ENCODE measurements around the gene RHOT1.

Gene RHOT1

GRCh38 chr17:32223703-32224102 lies 81.4 kb downstream of the RHOT1 start:
- H2BK12ac ChIP-seq (ENCODE audit: low read length in 2 of 2) = no peak overlapping the region
- H3K36me3 ChIP-seq (ENCODE audit: control insufficient read depth in 1 of 2, insufficient read depth in 2 of 2, low read depth in 1 of 2, low read length in 2 of 2) = peaks cover 5% of the 10 kb centered on the region in 2 experiments
- H3K18ac ChIP-seq (ENCODE audit: low read depth in 1 of 2, low read length in 2 of 2) = no peak overlapping the region
- no peaks in the 10 kb centered on the region for H3K4me1 ChIP-seq (ENCODE audit: control insufficient read depth, insufficient read depth, low read depth, low read length)
- no peak overlapping the region for H3K9ac ChIP-seq (ENCODE audit: low read length)
- no peak overlapping the region for H2BK120ac ChIP-seq (ENCODE audit: low read depth, low read length)
- no peaks in the 10 kb centered on the region for H3K9me3 ChIP-seq (ENCODE audit: control insufficient read depth, low read length)
- H2BK15ac ChIP-seq (ENCODE audit: low read depth, poor library complexity, severe bottlenecking) = no peak overlapping the region
- H2AFZ ChIP-seq (ENCODE audit: low read depth, low read length) = no peak overlapping the region
- no peak for DNase-seq
- H4K91ac ChIP-seq (ENCODE audit: low read length) = no peak overlapping the region
- no peak overlapping the region for H3K4ac ChIP-seq (ENCODE audit: low read depth in 1 of 2, low read length in 2 of 2)
- no peak overlapping the region for H3K4me3 ChIP-seq (ENCODE audit: insufficient read depth in 1 of 2, low read depth in 1 of 2, low read length in 2 of 2)
- H3K14ac ChIP-seq (ENCODE audit: low read length in 2 of 2) = no peak overlapping the region
- 80% methylated on average over 1 of the region's 3 CpGs for WGBS
- no peak overlapping the region for H3K27ac ChIP-seq (ENCODE audit: low read length, poor library complexity, severe bottlenecking)
- H3K27me3 ChIP-seq (ENCODE audit: control insufficient read depth in 1 of 2, insufficient read depth in 1 of 2, low read length in 2 of 2) = no peaks in the 10 kb centered on the region
- no peak overlapping the region for H4K8ac ChIP-seq (ENCODE audit: low read length)
- no peak overlapping the region for H2BK5ac ChIP-seq (ENCODE audit: low read depth, low read length, poor library complexity, severe bottlenecking)
- no peak overlapping the region for H3K23ac ChIP-seq (ENCODE audit: low read length in 2 of 2)
- peaks cover 2% of the 10 kb centered on the region for H3K79me1 ChIP-seq (replicated peaks; ENCODE audit: low read length, poor library complexity, severe bottlenecking)
- H3K4me2 ChIP-seq (ENCODE audit: low read length, poor library complexity, severe bottlenecking) = no peak overlapping the region
- H2AK5ac ChIP-seq (ENCODE audit: low read length, severe bottlenecking) = no peak overlapping the region

- Histone ChIP-seq H2AK5ac (ENCODE audit: low read length, severe bottlenecking) (no peak overlapping the region), H2BK5ac (ENCODE audit: low read depth, low read length, poor library complexity, severe bottlenecking) (no peak overlapping the region), H3K4me1 (ENCODE audit: control insufficient read depth, insufficient read depth, low read depth, low read length) (no peaks in the 10 kb centered on the region), H3K9me3 (ENCODE audit: control insufficient read depth, low read length) (no peaks in the 10 kb centered on the region), H3K79me1 (replicated peaks; ENCODE audit: low read length, poor library complexity, severe bottlenecking) (peaks cover 2% of the 10 kb centered on the region), H2BK12ac (ENCODE audit: low read length in 2 of 2) (no peak overlapping the region), H2BK120ac (ENCODE audit: low read depth, low read length) (no peak overlapping the region), H3K4me2 (ENCODE audit: low read length, poor library complexity, severe bottlenecking) (no peak overlapping the region), H3K36me3 (ENCODE audit: control insufficient read depth in 1 of 2, insufficient read depth in 2 of 2, low read depth in 1 of 2, low read length in 2 of 2) (peaks cover 3 to 5% of the 10 kb centered on the region in 2 experiments), H4K91ac (ENCODE audit: low read length) (no peak overlapping the region), H3K14ac (ENCODE audit: low read length in 2 of 2) (no peak overlapping the region), H3K18ac (ENCODE audit: low read depth in 1 of 2, low read length in 2 of 2) (no peak overlapping the region), H3K4me3 (ENCODE audit: insufficient read depth in 1 of 2, low read depth in 1 of 2, low read length in 2 of 2) (no peak overlapping the region), H3K4ac (ENCODE audit: low read depth in 1 of 2, low read length in 2 of 2) (no peak overlapping the region), H4K8ac (ENCODE audit: low read length) (no peak overlapping the region), H2AFZ (ENCODE audit: low read depth, low read length) (no peak overlapping the region), H3K27ac (ENCODE audit: low read length, poor library complexity, severe bottlenecking) (no peak overlapping the region), H3K27me3 (ENCODE audit: control insufficient read depth in 1 of 2, insufficient read depth in 1 of 2, low read length in 2 of 2) (no peaks in the 10 kb centered on the region), H3K23ac (ENCODE audit: low read length in 2 of 2) (no peak overlapping the region), H3K9ac (ENCODE audit: low read length) (no peak overlapping the region), H2BK15ac (ENCODE audit: low read depth, poor library complexity, severe bottlenecking) (no peak overlapping the region)
- no peak for DNase-seq
- WGBS = 95% methylated on average over 2 of the region's 3 CpGs
Observed at GRCh38 chr17:32226886-32227285, 84.6 kb downstream of the RHOT1 start.

GRCh38 chr17:32227910-32228309 lies 85.6 kb downstream of the RHOT1 start:
- no peak overlapping the region for H3K27ac ChIP-seq (ENCODE audit: low read length, poor library complexity, severe bottlenecking)
- H4K8ac ChIP-seq (ENCODE audit: low read length) = no peak overlapping the region
- H3K14ac ChIP-seq (ENCODE audit: low read length in 2 of 2) = no peak overlapping the region
- no peak overlapping the region for H3K4me3 ChIP-seq (ENCODE audit: insufficient read depth in 1 of 2, low read depth in 1 of 2, low read length in 2 of 2)
- H3K79me1 ChIP-seq (replicated peaks; ENCODE audit: low read length, poor library complexity, severe bottlenecking) = peaks cover 2% of the 10 kb centered on the region
- no peak overlapping the region for H2AFZ ChIP-seq (ENCODE audit: low read depth, low read length)
- H3K9ac ChIP-seq (ENCODE audit: low read length) = no peak overlapping the region
- H2BK120ac ChIP-seq (ENCODE audit: low read depth, low read length) = no peak overlapping the region
- H3K9me3 ChIP-seq (ENCODE audit: control insufficient read depth, low read length) = no peaks in the 10 kb centered on the region
- H3K4ac ChIP-seq (ENCODE audit: low read depth in 1 of 2, low read length in 2 of 2) = no peak overlapping the region
- H3K27me3 ChIP-seq (ENCODE audit: control insufficient read depth in 1 of 2, insufficient read depth in 1 of 2, low read length in 2 of 2) = no peaks in the 10 kb centered on the region
- no peak overlapping the region for H3K4me2 ChIP-seq (ENCODE audit: low read length, poor library complexity, severe bottlenecking)
- 62% methylated on average over 9 of the region's 9 CpGs for WGBS
- H2BK5ac ChIP-seq (ENCODE audit: low read depth, low read length, poor library complexity, severe bottlenecking) = no peak overlapping the region
- peaks cover 3 to 5% of the 10 kb centered on the region in 2 experiments for H3K36me3 ChIP-seq (ENCODE audit: control insufficient read depth in 1 of 2, insufficient read depth in 2 of 2, low read depth in 1 of 2, low read length in 2 of 2)
- H4K91ac ChIP-seq (ENCODE audit: low read length) = no peak overlapping the region
- no peak overlapping the region for H2AK5ac ChIP-seq (ENCODE audit: low read length, severe bottlenecking)
- H3K18ac ChIP-seq (ENCODE audit: low read depth in 1 of 2, low read length in 2 of 2) = no peak overlapping the region
- DNase-seq = no peak
- no peak overlapping the region for H2BK12ac ChIP-seq (ENCODE audit: low read length in 2 of 2)
- no peaks in the 10 kb centered on the region for H3K4me1 ChIP-seq (ENCODE audit: control insufficient read depth, insufficient read depth, low read depth, low read length)
- no peak overlapping the region for H3K23ac ChIP-seq (ENCODE audit: low read length in 2 of 2)
- no peak overlapping the region for H2BK15ac ChIP-seq (ENCODE audit: low read depth, poor library complexity, severe bottlenecking)

- DNase-seq = no peak
- H2AFZ ChIP-seq (ENCODE audit: low read depth, low read length) = no peak overlapping the region
- no peak overlapping the region for H2BK15ac ChIP-seq (ENCODE audit: low read depth, poor library complexity, severe bottlenecking)
- H3K4ac ChIP-seq (ENCODE audit: low read depth in 1 of 2, low read length in 2 of 2) = no peak overlapping the region
- H2AK5ac ChIP-seq (ENCODE audit: low read length, severe bottlenecking) = no peak overlapping the region
- H3K36me3 ChIP-seq (ENCODE audit: control insufficient read depth in 1 of 2, insufficient read depth in 2 of 2, low read depth in 1 of 2, low read length in 2 of 2) = no peaks in the 10 kb centered on the region
- H4K91ac ChIP-seq (ENCODE audit: low read length) = no peak overlapping the region
- no peaks in the 10 kb centered on the region for H3K4me1 ChIP-seq (ENCODE audit: control insufficient read depth, insufficient read depth, low read depth, low read length)
- H3K27me3 ChIP-seq (ENCODE audit: control insufficient read depth in 1 of 2, insufficient read depth in 1 of 2, low read length in 2 of 2) = no peaks in the 10 kb centered on the region
- no peak overlapping the region for H3K4me2 ChIP-seq (ENCODE audit: low read length, poor library complexity, severe bottlenecking)
- H3K4me3 ChIP-seq (ENCODE audit: insufficient read depth in 1 of 2, low read depth in 1 of 2, low read length in 2 of 2) = no peak overlapping the region
- no peak overlapping the region for H2BK12ac ChIP-seq (ENCODE audit: low read length in 2 of 2)
- no peak overlapping the region for H2BK120ac ChIP-seq (ENCODE audit: low read depth, low read length)
- H3K9ac ChIP-seq (ENCODE audit: low read length) = no peak overlapping the region
- no CpG with 5 or more reads among the region's 2 CpGs for WGBS
- H3K9me3 ChIP-seq (ENCODE audit: control insufficient read depth, low read length) = no peaks in the 10 kb centered on the region
- H3K14ac ChIP-seq (ENCODE audit: low read length in 2 of 2) = no peak overlapping the region
- no peak overlapping the region for H3K18ac ChIP-seq (ENCODE audit: low read depth in 1 of 2, low read length in 2 of 2)
- no peak overlapping the region for H4K8ac ChIP-seq (ENCODE audit: low read length)
- H3K27ac ChIP-seq (ENCODE audit: low read length, poor library complexity, severe bottlenecking) = no peak overlapping the region
- H3K23ac ChIP-seq (ENCODE audit: low read length in 2 of 2) = no peak overlapping the region
- no peaks in the 10 kb centered on the region for H3K79me1 ChIP-seq (replicated peaks; ENCODE audit: low read length, poor library complexity, severe bottlenecking)
- H2BK5ac ChIP-seq (ENCODE audit: low read depth, low read length, poor library complexity, severe bottlenecking) = no peak overlapping the region
Observed at GRCh38 chr17:32235588-32235987, 93.3 kb downstream of the RHOT1 start.

Measured in mesenchymal stem cell (in vitro differentiated cells and primary cell).